Lower leg skin (tissue), 4 donors: Measurements from ENCODE around the gene PPIA. TPM values are rescaled to one million over a fixed set of nuclear protein-coding genes. Genes with fewer than 3 reads are reported as not detected.
"Not testable (repeated sequence)": the region's sequence is repeated elsewhere in the genome, so short reads cannot be mapped to it uniquely, and the experiment has no call there.

Source experiments
- DNase-seq, 2 donors: peaks; one replicate each; pipeline ENCODE4 v3.0.0-alpha.2; 2019; ENCODE audit warnings: low spot score in 2 of 2
- H3K4me3 ChIP-seq: fragments of 200-600 bp; sonication (generic); 2 replicates; pipeline ENCODE4 v1.5.1; 2017; ENCODE audit warnings: mild to moderate bottlenecking, low read depth; ENCODE audit not compliant: poor library complexity, severe bottlenecking
- CTCF ChIP-seq, 3 donors: fragments of 450-650 bp; IDR thresholded peaks; one replicate each; pipeline ENCODE4 v1.5.1; 2016; ENCODE audit warnings: antibody characterized with exemption in 3 of 3, mild to moderate bottlenecking in 3 of 3, moderate library complexity in 2 of 3
- POLR2A ChIP-seq, 2 donors: fragments of 450-650 bp; IDR thresholded peaks; one replicate each; pipeline ENCODE4 v1.6.1; 2016 to 2017; ENCODE audit warnings: antibody characterized with exemption in 2 of 2, mild to moderate bottlenecking in 1 of 2, moderate library complexity in 1 of 2
- WGBS, 2 donors: methylation state at CpG; one replicate each; pipeline ENCODE4 v1.1.5; 2018; 5-methylcytosine and 5-hydroxymethylcytosine counted together
- intact Hi-C: fragments of 100-400 bp; cut with DNase I; formaldehyde crosslinking; loops from one replicate; pipeline ENCODE4 v1.15.0; 2023; ENCODE audit warnings: low total_unique reads
- total RNA-seq, 4 donors: library from RNA; depleted of rRNA; stranded (reverse); fragments of >200 nt; gene quantifications; one replicate each; pipeline ENCODE4 v1.1.0, GENCODE V29; 2016

PPIA gene
- total RNA-seq, 4 donors from 2014 or later: 1,809 to 2,568 (median 2,150) TPM

GRCh38 chr7:44776211-44776610 is 20.3 kb upstream of the PPIA start:
- 54 to 56% methylated on average over 3 of the region's 3 CpGs for WGBS, 2 donors
- intact Hi-C loops: no loop called here
- DNase-seq: no peak
- no peak for TF ChIP-seq POLR2A (IDR thresholded peaks at IDR 0.05)
- H3K4me3 ChIP-seq: no peak overlapping the region

GRCh38 chr7:44782460-44782859 is 14.0 kb upstream of the PPIA start:
- no peak for TF ChIP-seq CTCF (IDR thresholded peaks at IDR 0.05)
- TF ChIP-seq POLR2A (IDR thresholded peaks at IDR 0.05): no peak
- intact Hi-C loops: no loop called here
- no peak for DNase-seq
- H3K4me3 ChIP-seq: no peak overlapping the region
- 92 to 100% methylated on average over 1 of the region's 1 CpG for WGBS, 2 donors

- intact Hi-C loops: no loop called here
- DNase-seq: no peak
- no peak for TF ChIP-seq POLR2A (IDR thresholded peaks at IDR 0.05)
- no peak for TF ChIP-seq CTCF (IDR thresholded peaks at IDR 0.05)
- no peak overlapping the region for H3K4me3 ChIP-seq
Observed at GRCh38 chr7:44783407-44783806, 13.1 kb upstream of the PPIA start.

GRCh38 chr7:44784364-44784763 is 12.1 kb upstream of the PPIA start:
- intact Hi-C loops: no loop called here
- TF ChIP-seq CTCF (IDR thresholded peaks at IDR 0.05): no peak
- no peak for TF ChIP-seq POLR2A (IDR thresholded peaks at IDR 0.05)
- H3K4me3 ChIP-seq: no peak overlapping the region
- DNase-seq: no peak
- 83 to 85% methylated on average over 1 of the region's 1 CpG for WGBS, 2 donors

GRCh38 chr7:44785218-44785617 is 11.3 kb upstream of the PPIA start:
- WGBS, 2 donors: 92 to 95% methylated on average over 3 of the region's 3 CpGs
- intact Hi-C loops, DNase-seq, H3K4me3 ChIP-seq: not testable (repeated sequence)

- WGBS, 2 donors: 70 to 71% methylated on average over 4 of the region's 4 CpGs
- no peak for DNase-seq
- TF ChIP-seq CTCF (IDR thresholded peaks at IDR 0.05) (no peak), POLR2A (IDR thresholded peaks at IDR 0.05) (no peak)
- H3K4me3 ChIP-seq: no peak overlapping the region
- intact Hi-C loops: no loop called here
Observed at GRCh38 chr7:44787041-44787440, 9.4 kb upstream of the PPIA start.

- intact Hi-C loops: no loop called here
- no peak overlapping the region for H3K4me3 ChIP-seq
- TF ChIP-seq POLR2A (IDR thresholded peaks at IDR 0.05): no peak
- no peak for DNase-seq
- 85 to 90% methylated on average over 3 of the region's 3 CpGs for WGBS, 2 donors
Observed at GRCh38 chr7:44787762-44788161, 8.7 kb upstream of the PPIA start.
